GM18867 (cell line): Measurements from ENCODE around the gene AMPH.
A peak's percentile ranks its signal among the peaks of the same experiment; 100 is the strongest.
"Not testable (repeated sequence)": the region's sequence is repeated elsewhere in the genome, so short reads cannot be mapped to it uniquely, and the experiment has no call there.

Experiments
- ATAC-seq: cut with Tn5 transposase; IDR thresholded peaks from one replicate; pipeline ENCODE4 v1.9.1; 2021; ENCODE audit warnings: mild to moderate bottlenecking, moderate library complexity; ENCODE audit not compliant: unreplicated experiment

Gene AMPH

GRCh38 chr7:38398725-38399321 is 232.3 kb downstream of the AMPH start:
- ATAC-seq = peak; percentile 67

- no peak for ATAC-seq
Measured at GRCh38 chr7:38396852-38397251, 234.3 kb downstream of the AMPH start.

- not testable (repeated sequence) for ATAC-seq
Measured at GRCh38 chr7:38395921-38396552, 235.1 kb downstream of the AMPH start.

GRCh38 chr7:38394660-38395059 is 236.5 kb downstream of the AMPH start:
- no peak for ATAC-seq

GRCh38 chr7:38393874-38394273 is 237.3 kb downstream of the AMPH start:
- peak; percentile 79 for ATAC-seq

GRCh38 chr7:38391751-38392150 is 239.4 kb downstream of the AMPH start:
- ATAC-seq = no peak

GRCh38 chr7:38385682-38386081 is 245.5 kb downstream of the AMPH start:
- no peak for ATAC-seq

GRCh38 chr7:38383281-38383680 is 247.9 kb downstream of the AMPH start:
- no peak for ATAC-seq

- ATAC-seq = no peak
Measured at GRCh38 chr7:38382684-38383083, 248.5 kb downstream of the AMPH start.

- no peak for ATAC-seq
Measured at GRCh38 chr7:38375453-38375852, 255.7 kb downstream of the AMPH start.

- ATAC-seq = peak; percentile 55
Measured at GRCh38 chr7:38374507-38374906, 256.7 kb downstream of the AMPH start.

- ATAC-seq = no peak
Measured at GRCh38 chr7:38373155-38373554, 258.0 kb downstream of the AMPH start.

GRCh38 chr7:38372290-38372689 is 258.9 kb downstream of the AMPH start:
- no peak for ATAC-seq

- peak; percentile 69 for ATAC-seq
Measured at GRCh38 chr7:38369816-38370493, 261.2 kb downstream of the AMPH start.

GRCh38 chr7:38368191-38368605 is 263.0 kb downstream of the AMPH start:
- ATAC-seq = peak; percentile 45

GRCh38 chr7:38367301-38367890 is 263.8 kb downstream of the AMPH start:
- peak; percentile 70 for ATAC-seq

- ATAC-seq = peak; percentile 30
Measured at GRCh38 chr7:38363379-38363778, 267.8 kb downstream of the AMPH start.

GRCh38 chr7:38362611-38363237 is 268.4 kb downstream of the AMPH start:
- ATAC-seq = peak; percentile 40

- no peak for ATAC-seq
Measured at GRCh38 chr7:38360776-38361175, 270.4 kb downstream of the AMPH start.

- peak; percentile 71 for ATAC-seq
Measured at GRCh38 chr7:38359071-38359601, 272.0 kb downstream of the AMPH start.

- ATAC-seq = peak; percentile 33
Measured at GRCh38 chr7:38358273-38358831, 272.8 kb downstream of the AMPH start.
